Natural killer cell (primary cell): ENCODE data around the gene PKP1. TPM values are rescaled to one million over a fixed set of nuclear protein-coding genes. Genes with fewer than 3 reads are reported as not detected.

Experiments used
- ATAC-seq, 3 donors: fragments of 150-1000 bp in 2 of 3; fragments of 200-7000 bp in 1 of 3; cut with Tn5 transposase; 1 replicate in 1 of 3; 2 replicates in 2 of 3; pipeline ENCODE4 v1.10.0; 2021; ENCODE audit warnings: mild to moderate bottlenecking in 2 of 3, moderate library complexity in 2 of 3
- DNase-seq, 2 donors: peaks; one replicate each; pipeline versions ENCODE4 v3.0.0 to v3.0.0-alpha.2; 2013 to 2021; ENCODE audit warnings: mixed read lengths in 1 of 2
- H3K27ac ChIP-seq: one replicate; pipeline ENCODE4 v1.5.1; 2013; ENCODE audit warnings: mild to moderate bottlenecking, low read length
- H3K27me3 ChIP-seq: one replicate; pipeline ENCODE4 v1.6.1; 2013; ENCODE audit warnings: low read length; ENCODE audit not compliant: control insufficient read depth, insufficient read depth
- H3K36me3 ChIP-seq: one replicate; pipeline ENCODE4 v1.6.1; 2013; ENCODE audit warnings: low read length; ENCODE audit not compliant: control insufficient read depth, insufficient read depth
- H3K4me1 ChIP-seq: one replicate; pipeline ENCODE4 v1.6.1; 2013; ENCODE audit warnings: low read length; ENCODE audit not compliant: control insufficient read depth, insufficient read depth
- H3K4me3 ChIP-seq: one replicate; pipeline ENCODE4 v1.5.1; 2013; ENCODE audit warnings: low read length
- H3K9me3 ChIP-seq: one replicate; pipeline ENCODE4 v1.6.1; 2013; ENCODE audit warnings: low read length; ENCODE audit not compliant: control insufficient read depth, insufficient read depth
- H3K27ac Mint-ChIP-seq, 2 donors: one replicate each; pipeline ENCODE4 v1.8.0; 2022; ENCODE audit warnings: mild to moderate bottlenecking in 2 of 2, mixed read lengths in 2 of 2, moderate library complexity in 1 of 2
- H3K27me3 Mint-ChIP-seq, 2 donors: one replicate each; pipeline ENCODE4 v1.8.0; 2022; ENCODE audit warnings: low read depth in 2 of 2, mixed read lengths in 2 of 2
- H3K36me3 Mint-ChIP-seq: one replicate; pipeline ENCODE4 v1.8.0; 2022; ENCODE audit warnings: mixed read lengths
- H3K4me1 Mint-ChIP-seq, 2 donors: one replicate each; pipeline ENCODE4 v1.8.0; 2022; ENCODE audit warnings: mixed read lengths in 2 of 2
- H3K4me3 Mint-ChIP-seq: one replicate; pipeline ENCODE4 v1.8.0; 2022; ENCODE audit warnings: mild to moderate bottlenecking, moderate library complexity, mixed read lengths
- H3K9me3 Mint-ChIP-seq, 2 donors: one replicate each; pipeline ENCODE4 v1.8.0; 2022; ENCODE audit warnings: mixed read lengths in 2 of 2
- WGBS: methylation state at CpG from one replicate; pipeline ENCODE4 v1.1.7; 2013; ENCODE audit warnings: missing lambda C conversion rate; ENCODE audit not compliant: insufficient coverage; 5-methylcytosine and 5-hydroxymethylcytosine counted together
- intact Hi-C: fragments of 100-400 bp; cut with micrococcal nuclease; formaldehyde crosslinking; loops from one replicate; pipeline ENCODE4 v1.14.2; 2022
- total RNA-seq, 4 donors: library from RNA; stranded (reverse); fragments of 120-200 nt in 1 of 4; gene quantifications; one replicate each; pipeline versions ENCODE4 v1.2.3 to v1.2.4, GENCODE V29; 2013 to 2022
- TF ChIP-seq, protein P1 (sequence below): fragments of 200-600 bp; IDR thresholded peaks from one replicate; pipeline ENCODE4 v1.8.0; 2022; ENCODE audit warnings: antibody characterized with exemption

PKP1 gene
- total RNA-seq, 3 donors from 2014 or later (not counting 1 experiment from before 2014, with no cell fraction given) = not detected

DNA sequence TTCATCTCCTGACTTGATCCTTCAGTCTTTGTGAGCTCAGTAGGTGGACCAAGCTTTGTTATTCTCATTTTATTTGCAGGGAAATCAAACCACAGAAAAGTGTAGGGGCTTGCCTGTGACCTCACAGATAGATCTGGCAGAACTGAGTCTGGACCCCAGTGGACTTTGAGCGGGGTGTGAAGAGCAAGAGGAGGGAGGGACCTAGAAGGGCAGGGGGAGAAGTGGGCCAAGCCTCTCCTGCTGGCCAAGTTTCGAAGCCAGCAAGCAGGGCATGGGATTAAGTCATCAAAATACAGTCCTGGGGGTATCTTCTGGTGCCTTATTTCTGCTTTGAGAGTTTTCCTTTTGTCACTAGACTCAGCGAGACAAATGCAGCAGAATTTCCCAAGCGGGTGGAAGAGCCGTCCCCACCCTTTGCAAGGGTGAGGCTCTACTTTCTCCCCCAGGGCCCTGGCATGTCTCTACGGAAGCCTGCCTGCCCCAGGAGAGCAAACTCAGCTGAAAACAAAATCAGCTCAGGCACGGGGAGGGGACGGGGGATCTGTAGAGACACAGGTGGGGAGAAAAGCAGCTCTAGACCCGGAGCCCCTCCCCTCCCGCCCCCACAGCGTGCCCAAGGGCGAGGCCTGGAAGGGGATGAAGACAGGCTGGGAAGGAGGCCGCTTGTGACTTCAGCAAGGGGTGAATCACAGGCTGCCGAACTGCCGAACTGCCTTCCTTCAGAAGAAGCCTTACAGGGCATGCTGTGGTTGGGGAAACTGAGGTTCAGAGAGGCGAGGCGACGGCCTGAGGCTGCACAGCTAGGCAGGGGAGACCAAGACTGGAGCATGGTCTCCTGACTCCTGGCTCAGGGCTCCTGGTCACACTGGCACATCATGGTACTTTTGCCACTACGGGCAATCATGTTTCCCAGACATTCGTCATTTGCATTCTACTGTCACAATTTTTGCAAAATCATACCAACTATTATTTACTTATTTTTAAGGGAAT lies 19.2 kb downstream of the PKP1 start:
- no peaks in the 10 kb centered on the region for H3K36me3 Mint-ChIP-seq
- intact Hi-C loops = no loop called here
- peaks cover 0 to 11% of the 10 kb centered on the region in 2 donors for H3K27me3 Mint-ChIP-seq
- H3K4me1 ChIP-seq = no peaks in the 10 kb centered on the region
- H3K36me3 ChIP-seq = no peaks in the 10 kb centered on the region
- ATAC-seq (no peak), DNase-seq (no peak)
- H3K9me3 Mint-ChIP-seq = no peaks in the 10 kb centered on the region
- 78% methylated on average over 20 of the region's 20 CpGs for WGBS
- H3K4me1 Mint-ChIP-seq = no peaks in the 10 kb centered on the region
- no peak overlapping the region for H3K4me3 ChIP-seq
- H3K27me3 ChIP-seq = no peaks in the 10 kb centered on the region
- no peak overlapping the region for H3K27ac Mint-ChIP-seq
- no peak overlapping the region for H3K4me3 Mint-ChIP-seq
- H3K9me3 ChIP-seq = no peaks in the 10 kb centered on the region
- TF ChIP-seq, protein P1, sequence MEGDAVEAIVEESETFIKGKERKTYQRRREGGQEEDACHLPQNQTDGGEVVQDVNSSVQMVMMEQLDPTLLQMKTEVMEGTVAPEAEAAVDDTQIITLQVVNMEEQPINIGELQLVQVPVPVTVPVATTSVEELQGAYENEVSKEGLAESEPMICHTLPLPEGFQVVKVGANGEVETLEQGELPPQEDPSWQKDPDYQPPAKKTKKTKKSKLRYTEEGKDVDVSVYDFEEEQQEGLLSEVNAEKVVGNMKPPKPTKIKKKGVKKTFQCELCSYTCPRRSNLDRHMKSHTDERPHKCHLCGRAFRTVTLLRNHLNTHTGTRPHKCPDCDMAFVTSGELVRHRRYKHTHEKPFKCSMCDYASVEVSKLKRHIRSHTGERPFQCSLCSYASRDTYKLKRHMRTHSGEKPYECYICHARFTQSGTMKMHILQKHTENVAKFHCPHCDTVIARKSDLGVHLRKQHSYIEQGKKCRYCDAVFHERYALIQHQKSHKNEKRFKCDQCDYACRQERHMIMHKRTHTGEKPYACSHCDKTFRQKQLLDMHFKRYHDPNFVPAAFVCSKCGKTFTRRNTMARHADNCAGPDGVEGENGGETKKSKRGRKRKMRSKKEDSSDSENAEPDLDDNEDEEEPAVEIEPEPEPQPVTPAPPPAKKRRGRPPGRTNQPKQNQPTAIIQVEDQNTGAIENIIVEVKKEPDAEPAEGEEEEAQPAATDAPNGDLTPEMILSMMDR = no peak
- no peak overlapping the region for H3K27ac ChIP-seq

DNA sequence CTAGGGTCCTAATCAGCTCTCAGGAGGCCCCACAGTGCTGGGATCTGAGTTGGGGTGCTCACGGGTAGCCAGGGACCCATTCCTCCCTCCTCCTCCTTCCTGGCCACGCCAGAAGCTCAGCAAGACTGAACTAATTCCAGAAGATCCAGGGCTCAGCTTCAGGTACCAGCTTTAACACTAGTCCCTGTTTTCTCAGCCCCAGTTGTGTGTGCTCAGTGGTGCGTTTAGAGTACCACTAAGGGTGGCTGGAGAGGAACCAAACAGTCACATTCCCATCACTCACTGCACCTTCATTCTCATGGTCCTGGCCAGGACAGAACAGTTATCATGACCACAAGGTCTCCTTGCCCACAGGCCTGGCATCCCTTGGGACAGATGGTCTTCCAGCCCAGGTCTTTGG lies 20.8 kb downstream of the PKP1 start:
- peaks cover 0 to 10% of the 10 kb centered on the region in 2 donors for H3K27me3 Mint-ChIP-seq
- no peak overlapping the region for H3K4me3 Mint-ChIP-seq
- intact Hi-C loops = no loop called here

DNA sequence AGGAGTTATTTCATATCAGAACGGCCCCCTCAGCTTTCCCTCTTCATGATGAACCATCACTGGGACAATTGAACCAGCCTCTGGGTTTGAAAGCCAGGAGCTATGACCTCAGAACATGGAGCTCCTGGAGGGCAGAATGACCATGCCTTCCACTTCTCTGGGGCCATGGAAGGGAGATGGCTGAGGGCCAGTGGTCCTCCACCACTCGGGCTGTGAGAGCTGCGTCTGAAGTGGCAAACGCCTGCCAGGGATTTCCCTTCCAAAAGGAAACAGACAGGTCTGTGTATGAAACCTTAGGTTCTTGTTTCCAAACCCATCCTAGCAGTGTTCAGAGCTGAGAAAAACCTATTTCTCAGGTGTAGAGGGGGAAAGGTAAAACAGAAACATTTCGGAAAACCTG lies 22.5 kb downstream of the PKP1 start:
- no peaks in the 10 kb centered on the region for H3K4me1 Mint-ChIP-seq
- H3K27ac Mint-ChIP-seq = no peak overlapping the region
- WGBS = 43% methylated on average over 5 of the region's 5 CpGs
- Histone ChIP-seq H3K27ac (no peak overlapping the region), H3K27me3 (no peaks in the 10 kb centered on the region), H3K4me3 (no peak overlapping the region), H3K36me3 (no peaks in the 10 kb centered on the region), H3K9me3 (no peaks in the 10 kb centered on the region), H3K4me1 (peaks cover 5% of the 10 kb centered on the region)
- H3K4me3 Mint-ChIP-seq = no peak overlapping the region
- TF ChIP-seq, protein P1 = no peak
- intact Hi-C loops = no loop called here
- no peaks in the 10 kb centered on the region for H3K9me3 Mint-ChIP-seq
- DNase-seq (no peak), ATAC-seq (no peak)
- H3K36me3 Mint-ChIP-seq = no peaks in the 10 kb centered on the region
- peaks cover 0 to 17% of the 10 kb centered on the region in 2 donors for H3K27me3 Mint-ChIP-seq

More for the DNA sequence above, 20.8 kb downstream of the PKP1 start:
- Mint-ChIP-seq H3K36me3 (no peaks in the 10 kb centered on the region), H3K27ac (no peak overlapping the region), H3K9me3 (no peaks in the 10 kb centered on the region), H3K4me1 (no peaks in the 10 kb centered on the region)
- H3K9me3 ChIP-seq = no peaks in the 10 kb centered on the region
- H3K4me3 ChIP-seq = no peak overlapping the region
- no peak overlapping the region for H3K27ac ChIP-seq
- TF ChIP-seq, protein P1 = no peak
- no peak for ATAC-seq
- DNase-seq = no peak
- H3K36me3 ChIP-seq = no peaks in the 10 kb centered on the region
- H3K4me1 ChIP-seq = no peaks in the 10 kb centered on the region
- WGBS = 81% methylated on average over 3 of the region's 3 CpGs
- no peaks in the 10 kb centered on the region for H3K27me3 ChIP-seq
